ENCODE data around the gene PBX3. TPM values are rescaled to one million over a fixed set of nuclear protein-coding genes. Genes with fewer than 3 reads are reported as not detected.

PBX3 gene
- total RNA-seq, 4 donors from 2014 or later, result 5.1 to 360 (median 44.1) TPM

GRCh38 chr9:125825762-125826161 lies 78.6 kb downstream of the PBX3 start:
- Histone ChIP-seq H3K9me3 (no peaks in the 10 kb centered on the region), H3K36me3 (no peaks in the 10 kb centered on the region), H3K4me1 (no peaks in the 10 kb centered on the region), H3K4me3 (no peak overlapping the region), H3K27me3 (no peaks in the 10 kb centered on the region), H3K27ac (no peak overlapping the region)
- DNase-seq, result no peak
- intact Hi-C loops (cut with DNase I; ENCODE audit: low total_unique reads), result no loop called here
- TF ChIP-seq CTCF (IDR thresholded peaks at IDR 0.05), result no peak
- no peak for TF ChIP-seq POLR2A (IDR thresholded peaks at IDR 0.05)

GRCh38 chr9:125826850-125827249 lies 79.7 kb downstream of the PBX3 start:
- Histone ChIP-seq H3K4me3 (no peak overlapping the region), H3K4me1 (no peaks in the 10 kb centered on the region), H3K9me3 (no peaks in the 10 kb centered on the region), H3K27me3 (no peaks in the 10 kb centered on the region), H3K27ac (no peak overlapping the region), H3K36me3 (no peaks in the 10 kb centered on the region)
- no peak for DNase-seq
- no peak for TF ChIP-seq POLR2A (IDR thresholded peaks at IDR 0.05)
- TF ChIP-seq CTCF (IDR thresholded peaks at IDR 0.05), result no peak
- intact Hi-C loops (cut with DNase I; ENCODE audit: low total_unique reads), result no loop called here

- no peaks in the 10 kb centered on the region for H3K4me1 ChIP-seq
- TF ChIP-seq CTCF (IDR thresholded peaks at IDR 0.05) (no peak), POLR2A (IDR thresholded peaks at IDR 0.05) (peak in 1 of 2 donors; percentile 7)
- H3K27me3 ChIP-seq, result no peaks in the 10 kb centered on the region
- no peak for DNase-seq
- no peaks in the 10 kb centered on the region for H3K9me3 ChIP-seq
- H3K36me3 ChIP-seq, result no peaks in the 10 kb centered on the region
- peak overlapping the region in 1 of 2 donors; percentile 28 for H3K27ac ChIP-seq
- peak overlapping the region; percentile 10 to 32 for H3K4me3 ChIP-seq
- intact Hi-C loops (cut with DNase I; ENCODE audit: low total_unique reads), result no loop called here
Measured at GRCh38 chr9:125829743-125830142, 82.6 kb downstream of the PBX3 start.

- intact Hi-C loops (cut with DNase I; ENCODE audit: low total_unique reads), result no loop called here
- Histone ChIP-seq H3K4me3 (no peak overlapping the region), H3K9me3 (no peaks in the 10 kb centered on the region), H3K4me1 (no peaks in the 10 kb centered on the region), H3K27ac (no peak overlapping the region), H3K27me3 (no peaks in the 10 kb centered on the region), H3K36me3 (no peaks in the 10 kb centered on the region)
- no peak for TF ChIP-seq POLR2A (IDR thresholded peaks at IDR 0.05)
- TF ChIP-seq CTCF (IDR thresholded peaks at IDR 0.05), result no peak
- DNase-seq, result no peak
Measured at GRCh38 chr9:125831054-125831453, 83.9 kb downstream of the PBX3 start.

GRCh38 chr9:125831616-125832015 lies 84.4 kb downstream of the PBX3 start:
- Histone ChIP-seq H3K27me3 (no peaks in the 10 kb centered on the region), H3K27ac (no peak overlapping the region), H3K9me3 (no peaks in the 10 kb centered on the region), H3K36me3 (no peaks in the 10 kb centered on the region), H3K4me1 (no peaks in the 10 kb centered on the region), H3K4me3 (no peak overlapping the region)
- DNase-seq, result no peak
- intact Hi-C loops (cut with DNase I; ENCODE audit: low total_unique reads), result no loop called here
- TF ChIP-seq POLR2A (IDR thresholded peaks at IDR 0.05) (no peak), CTCF (IDR thresholded peaks at IDR 0.05) (no peak)
